Transverse colon (tissue), 4 donors: ENCODE results near the gene UHRF2.

Source experiments
- EP300 ChIP-seq: sonication (generic); formaldehyde crosslinking; IDR thresholded peaks from one replicate; pipeline ENCODE4 v1.6.1; 2017; ENCODE audit warnings: antibody characterized with exemption, low read depth
- POLR2A ChIP-seq: fragments of 450-650 bp; IDR thresholded peaks from one replicate; pipeline ENCODE4 v1.6.1; 2016; ENCODE audit warnings: antibody characterized with exemption, mild to moderate bottlenecking, moderate library complexity
- POLR2AphosphoS5 ChIP-seq, 3 donors: sonication (generic); formaldehyde crosslinking; IDR thresholded peaks; one replicate each; pipeline ENCODE4 v1.6.1; 2016; ENCODE audit warnings: antibody characterized with exemption in 3 of 3
- TF ChIP-seq, protein P1 (sequence below), 5 experiments: fragments of 200-600 bp in 3 of 5; fragments of 450-650 bp in 2 of 5; sonication (generic) in 3 of 5; IDR thresholded peaks; 1 replicate in 2 of 5; 2 replicates in 3 of 5; pipeline ENCODE4 v1.5.1; 2016 to 2017; ENCODE audit warnings: antibody characterized with exemption in 5 of 5, inconsistent platforms in 3 of 5, mild to moderate bottlenecking in 2 of 5, moderate library complexity in 1 of 5

DNA sequence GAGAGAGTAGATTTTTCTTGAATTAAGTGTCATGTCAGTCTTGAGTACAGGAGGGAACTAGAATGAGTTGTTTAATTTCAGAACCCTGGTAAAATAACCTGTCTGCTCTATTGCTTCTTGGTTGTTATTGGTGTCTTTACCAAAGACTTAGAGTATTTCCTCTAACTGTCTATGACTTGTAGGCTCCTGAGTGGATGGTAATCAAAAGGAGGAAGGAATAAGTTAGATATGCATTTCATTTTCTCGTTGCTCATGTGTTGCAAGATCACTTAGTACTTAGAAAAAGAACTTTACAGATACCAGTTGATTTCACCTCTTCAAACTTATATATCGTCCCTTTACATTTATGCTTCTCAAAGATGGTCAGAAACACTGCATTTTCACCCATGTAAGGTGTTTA is 31.1 kb downstream of the UHRF2 start:
- TF ChIP-seq EP300 (no peak), POLR2A (no peak), POLR2AphosphoS5 (IDR thresholded peaks at IDR 0.05) (no peak)
- TF ChIP-seq, protein P1, sequence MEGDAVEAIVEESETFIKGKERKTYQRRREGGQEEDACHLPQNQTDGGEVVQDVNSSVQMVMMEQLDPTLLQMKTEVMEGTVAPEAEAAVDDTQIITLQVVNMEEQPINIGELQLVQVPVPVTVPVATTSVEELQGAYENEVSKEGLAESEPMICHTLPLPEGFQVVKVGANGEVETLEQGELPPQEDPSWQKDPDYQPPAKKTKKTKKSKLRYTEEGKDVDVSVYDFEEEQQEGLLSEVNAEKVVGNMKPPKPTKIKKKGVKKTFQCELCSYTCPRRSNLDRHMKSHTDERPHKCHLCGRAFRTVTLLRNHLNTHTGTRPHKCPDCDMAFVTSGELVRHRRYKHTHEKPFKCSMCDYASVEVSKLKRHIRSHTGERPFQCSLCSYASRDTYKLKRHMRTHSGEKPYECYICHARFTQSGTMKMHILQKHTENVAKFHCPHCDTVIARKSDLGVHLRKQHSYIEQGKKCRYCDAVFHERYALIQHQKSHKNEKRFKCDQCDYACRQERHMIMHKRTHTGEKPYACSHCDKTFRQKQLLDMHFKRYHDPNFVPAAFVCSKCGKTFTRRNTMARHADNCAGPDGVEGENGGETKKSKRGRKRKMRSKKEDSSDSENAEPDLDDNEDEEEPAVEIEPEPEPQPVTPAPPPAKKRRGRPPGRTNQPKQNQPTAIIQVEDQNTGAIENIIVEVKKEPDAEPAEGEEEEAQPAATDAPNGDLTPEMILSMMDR (IDR thresholded peaks at IDR 0.05): no peak
